Spinal cord (tissue), 10 donors: ENCODE measurements around the gene ORC5. TPM values are rescaled to one million over a fixed set of nuclear protein-coding genes. Genes with fewer than 3 reads are reported as not detected.
A peak's percentile ranks its signal among the peaks of the same experiment; 100 is the strongest.

Experiments used
- DNase-seq, 6 donors: peaks; one replicate each; pipeline versions ENCODE4 v3.0.0 to v3.0.0-alpha.2; 2013 to 2015; ENCODE audit warnings: low spot score in 6 of 6, low read depth in 4 of 6
- H3K27ac ChIP-seq: one replicate; pipeline ENCODE4 v1.5.1; 2013; ENCODE audit warnings: low read depth, low read length, control low read depth
- H3K27me3 ChIP-seq: one replicate; pipeline ENCODE4 v1.6.1; 2013; ENCODE audit warnings: low read length; ENCODE audit not compliant: control insufficient read depth, insufficient read depth
- H3K36me3 ChIP-seq: one replicate; pipeline ENCODE4 v1.6.1; 2013; ENCODE audit warnings: low read length; ENCODE audit not compliant: control insufficient read depth, insufficient read depth
- H3K4me1 ChIP-seq: one replicate; pipeline ENCODE4 v1.6.1; 2013; ENCODE audit warnings: low read length; ENCODE audit not compliant: control insufficient read depth, insufficient read depth
- H3K4me3 ChIP-seq: one replicate; pipeline ENCODE4 v1.5.1; 2013; ENCODE audit warnings: low read depth, low read length, control low read depth
- H3K9me3 ChIP-seq: one replicate; pipeline ENCODE4 v1.6.1; 2013; ENCODE audit warnings: low read length; ENCODE audit not compliant: control insufficient read depth, insufficient read depth
- WGBS: methylation state at CpG from one replicate; pipeline ENCODE4 v1.1.5; 2013; ENCODE audit warnings: missing lambda C conversion rate; ENCODE audit not compliant: insufficient coverage; 5-methylcytosine and 5-hydroxymethylcytosine counted together
- polyA plus RNA-seq, 2 donors: library from polyadenylated mRNA; unstranded; fragments of 120-200 nt; gene quantifications; one replicate each; pipeline ENCODE4 v1.2.1, GENCODE V29; 2013; ENCODE audit not compliant: insufficient read length in 2 of 2
- total RNA-seq, 2 donors: library from RNA; depleted of rRNA in 1 of 2; stranded (reverse); fragments of 120-200 nt in 1 of 2; fragments of >200 nt in 1 of 2; gene quantifications; one replicate each; pipeline versions ENCODE4 v1.2.3 to v1.2.4, GENCODE V29; 2013 to 2014
- donor health status: healthy.

Gene ORC5
- total and polyA plus RNA-seq, 4 donors, result 18.5 to 42.1 (median 19.9) TPM

DNA sequence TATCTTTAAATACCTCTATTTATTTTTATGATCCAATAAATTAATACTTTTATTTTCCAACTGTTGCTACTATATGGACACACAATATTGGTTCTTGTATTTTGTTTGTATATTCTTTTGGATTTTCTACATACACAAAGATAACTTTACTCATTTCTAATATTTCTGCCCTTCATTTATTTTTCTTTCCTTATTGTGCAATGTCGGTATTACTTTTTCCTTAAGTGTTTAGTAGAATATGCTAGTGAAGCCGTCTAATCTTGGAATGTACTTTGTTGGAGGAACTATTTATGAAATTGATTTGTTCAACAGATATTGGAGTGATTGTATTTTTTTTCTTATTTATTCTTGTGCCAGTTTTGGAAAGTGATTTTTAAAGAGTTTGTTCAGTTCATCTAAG lies 94.0 kb downstream of the ORC5 start:
- Histone ChIP-seq H3K4me1 (no peaks in the 10 kb centered on the region), H3K27ac (no peak overlapping the region), H3K36me3 (no peaks in the 10 kb centered on the region), H3K4me3 (no peak overlapping the region), H3K27me3 (no peaks in the 10 kb centered on the region), H3K9me3 (no peaks in the 10 kb centered on the region)
- DNase-seq, result no peak
- WGBS, result 100% methylated on average over 1 of the region's 2 CpGs

DNA sequence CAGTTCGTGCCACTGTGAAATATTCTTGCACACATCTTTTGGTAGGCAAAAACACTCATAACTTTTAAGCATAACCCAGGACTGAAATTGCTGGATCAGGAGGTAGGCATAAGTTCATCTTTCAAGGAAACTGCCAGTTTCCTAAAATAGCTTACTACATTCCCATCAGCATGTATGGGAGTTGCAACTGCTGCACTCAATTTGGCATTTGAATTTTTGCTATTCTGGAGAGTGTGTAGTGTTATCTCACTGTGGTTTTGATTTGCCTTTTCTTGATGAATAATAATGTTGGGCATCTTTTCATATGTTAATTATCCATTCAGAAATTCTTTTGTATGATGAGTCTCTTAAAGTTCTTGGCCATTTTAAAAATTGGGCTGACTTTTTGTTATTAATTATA lies 95.2 kb downstream of the ORC5 start:
- no CpG with 5 or more reads among the region's 1 CpG for WGBS
- Histone ChIP-seq H3K36me3 (no peaks in the 10 kb centered on the region), H3K4me1 (no peaks in the 10 kb centered on the region), H3K9me3 (no peaks in the 10 kb centered on the region), H3K27me3 (no peaks in the 10 kb centered on the region), H3K4me3 (no peak overlapping the region), H3K27ac (no peak overlapping the region)
- peak in 1 of 6 donors; percentile 17 for DNase-seq

DNA sequence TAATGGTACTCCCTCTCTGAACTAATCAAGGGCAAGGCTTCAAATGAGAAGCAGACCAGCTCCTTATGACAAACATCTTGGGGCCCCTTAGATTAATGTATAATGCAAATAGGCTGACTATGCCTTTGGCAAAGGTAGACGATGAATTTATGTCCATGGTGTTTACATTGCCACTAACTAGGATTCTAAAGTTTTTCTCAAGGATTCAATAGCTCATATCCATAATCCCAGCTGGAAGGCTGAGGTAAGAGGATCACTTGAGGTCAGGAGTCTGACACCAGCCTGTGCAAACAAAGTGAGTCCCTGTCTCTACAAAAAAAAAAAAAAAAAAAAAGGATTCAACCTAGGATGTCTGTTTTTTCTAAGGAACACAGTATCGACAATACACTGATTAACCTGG lies 96.5 kb downstream of the ORC5 start:
- Histone ChIP-seq H3K4me3 (no peak overlapping the region), H3K27me3 (no peaks in the 10 kb centered on the region), H3K4me1 (no peaks in the 10 kb centered on the region), H3K27ac (no peak overlapping the region), H3K9me3 (no peaks in the 10 kb centered on the region), H3K36me3 (no peaks in the 10 kb centered on the region)
- no peak for DNase-seq
- no CpG with 5 or more reads among the region's 2 CpGs for WGBS

DNA sequence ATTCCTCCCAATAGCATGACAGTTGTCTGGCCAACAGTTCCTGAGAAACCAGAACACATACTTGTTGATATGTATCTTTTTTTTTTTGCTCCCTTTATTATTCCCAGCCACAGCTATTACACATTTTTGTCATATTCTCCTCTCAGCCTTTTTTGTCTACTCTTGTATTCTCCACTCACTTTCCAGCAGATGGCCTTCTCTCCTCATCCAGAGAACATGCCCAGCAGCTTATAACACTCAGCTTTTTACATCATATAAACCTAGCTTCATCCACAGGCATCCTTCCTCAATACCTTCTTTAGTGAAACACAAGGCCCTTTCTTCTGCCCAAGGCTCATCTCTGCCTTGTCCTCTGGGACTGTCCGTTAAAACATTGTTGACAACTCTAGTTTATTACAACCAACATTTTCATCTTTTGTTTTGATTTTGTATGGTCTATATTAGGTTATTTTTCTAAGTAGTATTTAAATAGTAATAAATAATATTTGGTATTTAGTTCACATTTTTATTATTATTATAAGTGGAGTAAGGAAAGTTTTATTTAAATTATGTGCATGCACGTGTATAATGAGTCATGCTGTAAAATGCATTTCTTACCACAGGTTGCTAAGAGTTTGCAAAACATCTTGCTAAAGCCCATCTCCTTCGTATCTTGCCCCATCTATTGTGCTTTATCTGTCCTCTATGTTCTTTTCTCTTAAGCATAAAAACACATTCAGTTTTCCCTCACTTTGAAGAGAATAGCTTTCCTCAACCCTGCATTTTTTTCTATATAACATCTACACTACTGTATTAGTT lies 101.5 kb downstream of the ORC5 start:
- no peak overlapping the region for H3K27ac ChIP-seq
- no peaks in the 10 kb centered on the region for H3K36me3 ChIP-seq
- H3K4me3 ChIP-seq, result no peak overlapping the region
- no peaks in the 10 kb centered on the region for H3K27me3 ChIP-seq
- H3K4me1 ChIP-seq, result no peaks in the 10 kb centered on the region
- no peaks in the 10 kb centered on the region for H3K9me3 ChIP-seq
- DNase-seq, result peak in 1 of 6 donors; percentile 11
- WGBS, result 91% methylated on average over 1 of the region's 3 CpGs

DNA sequence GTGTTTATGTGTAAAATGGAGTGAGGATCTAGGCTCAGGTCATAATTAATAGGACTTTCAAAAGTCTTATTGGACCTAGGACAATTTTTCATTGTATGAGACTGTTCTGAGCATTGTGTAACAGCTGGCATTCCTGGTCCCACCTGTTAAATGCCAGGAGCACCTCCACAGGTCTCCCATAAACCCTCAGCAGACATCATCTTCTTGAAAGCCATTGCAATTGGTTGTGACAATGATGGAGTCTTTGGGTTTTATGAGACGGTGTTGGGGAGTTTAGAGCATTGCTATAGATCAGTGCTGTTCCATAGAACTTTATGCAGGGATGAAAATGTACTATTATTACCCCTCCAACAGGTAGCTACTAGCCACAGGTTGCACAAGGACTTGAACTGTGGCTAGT lies 108.9 kb downstream of the ORC5 start:
- DNase-seq, result no peak
- no peak overlapping the region for H3K4me3 ChIP-seq
- no peaks in the 10 kb centered on the region for H3K9me3 ChIP-seq
- no CpG with 5 or more reads among the region's 1 CpG for whole genome bisulfite sequencing
- no peaks in the 10 kb centered on the region for H3K27me3 ChIP-seq
- H3K27ac ChIP-seq, result no peak overlapping the region
- no peaks in the 10 kb centered on the region for H3K36me3 ChIP-seq
- no peaks in the 10 kb centered on the region for H3K4me1 ChIP-seq

DNA sequence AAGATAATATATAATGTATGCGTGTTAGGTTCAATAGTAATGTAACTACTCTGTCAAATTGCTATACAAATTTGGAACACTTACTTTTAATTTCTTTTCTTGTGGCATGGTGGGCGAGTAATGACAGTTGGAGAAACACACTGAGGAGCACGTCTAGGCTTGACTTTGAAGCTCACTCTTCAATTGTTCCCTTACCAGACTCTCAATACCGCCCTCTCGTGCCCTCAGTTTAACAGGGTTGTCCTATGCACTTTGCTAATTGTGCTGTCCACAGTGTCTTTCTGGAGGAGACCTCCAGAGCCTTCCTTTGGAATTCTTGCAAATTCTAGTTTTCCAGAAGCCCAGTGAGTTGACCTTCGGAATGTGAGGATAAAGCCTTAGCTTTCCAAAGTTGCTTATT lies 111.1 kb downstream of the ORC5 start:
- no peak for DNase-seq
- H3K36me3 ChIP-seq, result no peaks in the 10 kb centered on the region
- H3K27me3 ChIP-seq, result no peaks in the 10 kb centered on the region
- H3K4me3 ChIP-seq, result no peak overlapping the region
- no peaks in the 10 kb centered on the region for H3K4me1 ChIP-seq
- H3K9me3 ChIP-seq, result no peaks in the 10 kb centered on the region
- no peak overlapping the region for H3K27ac ChIP-seq
- 85% methylated on average over 4 of the region's 6 CpGs for WGBS

DNA sequence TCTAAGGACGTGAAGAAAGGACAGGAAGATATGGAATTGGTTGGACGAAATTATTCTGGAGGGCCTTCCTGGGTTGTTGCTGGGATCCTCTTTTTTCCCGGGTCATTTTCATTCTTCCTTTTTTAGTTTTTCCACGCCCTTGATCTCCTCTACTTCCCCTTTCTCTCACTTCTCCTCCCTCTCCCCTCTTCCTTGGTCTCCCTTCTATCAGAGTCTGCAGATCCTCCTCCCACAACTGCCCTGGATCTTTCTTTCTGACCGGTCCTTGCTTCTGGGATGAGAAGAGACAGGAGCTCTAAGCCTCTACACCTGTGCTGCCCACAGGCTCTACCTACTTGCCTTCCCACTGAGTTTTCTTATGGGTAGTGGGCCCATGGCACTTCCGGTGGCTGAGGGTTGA lies 114.7 kb downstream of the ORC5 start:
- Histone ChIP-seq H3K27me3 (no peaks in the 10 kb centered on the region), H3K9me3 (no peaks in the 10 kb centered on the region), H3K4me1 (no peaks in the 10 kb centered on the region), H3K27ac (no peak overlapping the region), H3K4me3 (no peak overlapping the region), H3K36me3 (no peaks in the 10 kb centered on the region)
- 83% methylated on average over 2 of the region's 6 CpGs for WGBS
- no peak for DNase-seq

DNA sequence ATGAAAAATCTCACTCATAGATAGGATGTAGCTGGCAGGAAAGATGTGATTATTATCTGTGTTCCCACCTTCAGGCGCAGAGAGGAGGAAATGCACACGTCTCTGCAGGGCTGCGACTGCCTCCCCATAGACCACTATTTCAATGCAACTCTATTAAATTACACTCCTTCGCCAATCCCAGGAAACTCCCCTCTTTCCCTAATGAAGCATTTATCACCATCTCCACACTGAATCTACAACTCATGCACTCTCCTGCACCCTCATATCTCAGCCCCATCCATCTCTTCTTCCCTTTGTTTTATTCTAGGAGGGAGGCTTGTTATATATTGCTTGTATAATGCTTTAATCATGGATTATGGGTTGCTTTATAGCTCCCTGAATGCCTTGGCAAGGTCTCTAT lies 116.6 kb downstream of the ORC5 start:
- 42% methylated on average over 2 of the region's 4 CpGs for WGBS
- Histone ChIP-seq H3K4me1 (no peaks in the 10 kb centered on the region), H3K27me3 (no peaks in the 10 kb centered on the region), H3K9me3 (no peaks in the 10 kb centered on the region), H3K4me3 (no peak overlapping the region), H3K27ac (no peak overlapping the region), H3K36me3 (no peaks in the 10 kb centered on the region)
- peak in 3 of 6 donors; percentile 5 to 81 (median 5) for DNase-seq

DNA sequence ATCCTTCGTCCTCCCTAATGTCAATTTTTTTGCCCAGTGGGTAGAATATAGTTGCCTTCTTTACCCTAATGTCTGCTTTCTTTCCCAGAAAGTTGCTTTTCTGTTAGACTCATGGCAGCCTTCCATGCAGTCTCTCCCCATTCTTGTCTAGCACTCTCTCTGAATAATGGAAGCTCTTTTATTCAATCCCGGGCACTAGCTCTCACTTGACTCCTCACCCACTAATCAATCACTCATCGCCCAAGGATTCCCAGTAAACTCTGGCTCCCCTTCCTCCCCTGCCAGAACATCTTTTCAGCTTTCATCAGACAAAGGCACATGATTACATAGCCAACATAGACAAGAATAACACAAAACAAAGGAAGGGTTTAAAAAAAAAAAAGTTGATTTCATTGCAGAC lies 118.2 kb downstream of the ORC5 start:
- peak; percentile 38 to 88 (median 50) for DNase-seq
- H3K9me3 ChIP-seq, result no peaks in the 10 kb centered on the region
- H3K27ac ChIP-seq, result peak overlapping the region; percentile 49
- no peaks in the 10 kb centered on the region for H3K4me1 ChIP-seq
- H3K4me3 ChIP-seq, result no peak overlapping the region
- no peaks in the 10 kb centered on the region for H3K27me3 ChIP-seq
- H3K36me3 ChIP-seq, result no peaks in the 10 kb centered on the region
- WGBS, result 4% methylated on average over 2 of the region's 3 CpGs

DNA sequence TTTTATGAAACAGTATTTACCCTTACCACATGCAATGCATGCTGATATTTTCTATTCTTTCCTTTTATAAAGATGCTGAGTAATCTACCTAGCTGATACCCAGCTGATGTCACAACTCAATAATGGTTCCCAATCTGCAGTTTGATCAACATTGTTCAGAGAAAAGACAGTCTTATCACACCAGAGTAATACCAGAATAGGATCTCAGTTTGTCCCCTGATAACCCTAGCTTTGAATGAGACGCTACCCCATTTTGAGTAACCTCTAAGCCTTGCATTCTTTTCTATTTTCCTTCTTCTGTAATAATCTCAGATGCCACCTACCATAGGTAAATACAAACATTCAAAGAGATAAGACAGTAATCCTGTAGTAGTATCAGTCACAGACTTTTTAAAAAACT lies 118.8 kb downstream of the ORC5 start:
- DNase-seq, result peak in 1 of 6 donors; percentile 5
- Histone ChIP-seq H3K4me3 (no peak overlapping the region), H3K27ac (peak overlapping the region; percentile 49), H3K27me3 (no peaks in the 10 kb centered on the region), H3K36me3 (no peaks in the 10 kb centered on the region), H3K9me3 (no peaks in the 10 kb centered on the region), H3K4me1 (no peaks in the 10 kb centered on the region)
- no CpG with 5 or more reads among the region's 1 CpG for WGBS
